ENCODE data around the gene CD47. TPM values are rescaled to one million over a fixed set of nuclear protein-coding genes. Genes with fewer than 3 reads are reported as not detected.

The CD47 gene
- total RNA-seq, 1 donor from 2014 or later: 34.4 TPM

DNA sequence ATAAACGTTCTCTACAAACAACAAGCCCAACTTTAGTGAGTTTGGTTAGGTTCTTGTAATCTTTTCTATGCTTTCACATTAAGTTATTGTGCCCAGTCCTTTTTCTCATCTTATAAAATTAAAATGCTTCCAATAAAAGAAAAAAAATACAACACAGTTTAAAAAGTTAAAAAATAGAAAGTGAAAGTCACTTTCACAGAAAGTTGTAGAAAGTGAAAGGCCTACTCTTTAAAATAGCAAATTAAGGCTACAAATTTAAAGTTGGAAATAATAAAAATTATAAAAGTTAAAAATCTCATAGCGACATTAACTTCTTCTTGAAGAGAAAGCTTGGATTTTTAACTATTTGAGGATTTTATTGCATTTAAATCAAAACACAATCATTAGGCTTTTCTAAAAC, 35.9 kb downstream of the CD47 start:
- Histone ChIP-seq H3K9me3 (ENCODE audit: insufficient read depth, low read depth, low read length) (no peaks in the 10 kb centered on the region), H3K4me3 (ENCODE audit: insufficient read depth, low read depth, low read length) (no peak overlapping the region), H3K27me3 (ENCODE audit: insufficient read depth, low read length) (no peaks in the 10 kb centered on the region), H3K36me3 (ENCODE audit: insufficient read depth, low read length) (no peaks in the 10 kb centered on the region), H3K79me2 (ENCODE audit: insufficient read depth, low read length) (no peaks in the 10 kb centered on the region), H3K27ac (ENCODE audit: low read depth, low read length) (no peak overlapping the region), H3K4me1 (ENCODE audit: insufficient read depth, low read length) (peaks cover 3% of the 10 kb centered on the region), H4K20me1 (ENCODE audit: insufficient read depth, low read length) (no peaks in the 10 kb centered on the region), H3K9ac (ENCODE audit: low read length) (no peak overlapping the region), H2AFZ (ENCODE audit: low read depth, low read length) (no peak overlapping the region), H3K4me2 (ENCODE audit: low read length) (no peak overlapping the region)
- Mint-ChIP-seq H3K4me3 (ENCODE audit: unreplicated experiment) (no peak overlapping the region), H3K27ac (ENCODE audit: unreplicated experiment) (no peak overlapping the region), H3K4me1 (ENCODE audit: low read depth, unreplicated experiment) (peaks cover 6% of the 10 kb centered on the region), H3K27me3 (ENCODE audit: low read depth, unreplicated experiment) (no peaks in the 10 kb centered on the region), H3K9me3 (ENCODE audit: unreplicated experiment) (peaks cover 3% of the 10 kb centered on the region), H3K36me3 (ENCODE audit: low read depth, unreplicated experiment) (peaks cover 8% of the 10 kb centered on the region)
- FAIRE-seq (no peak), DNase-seq (ENCODE audit: low read depth) (no peak)
- TF ChIP-seq, protein P1, sequence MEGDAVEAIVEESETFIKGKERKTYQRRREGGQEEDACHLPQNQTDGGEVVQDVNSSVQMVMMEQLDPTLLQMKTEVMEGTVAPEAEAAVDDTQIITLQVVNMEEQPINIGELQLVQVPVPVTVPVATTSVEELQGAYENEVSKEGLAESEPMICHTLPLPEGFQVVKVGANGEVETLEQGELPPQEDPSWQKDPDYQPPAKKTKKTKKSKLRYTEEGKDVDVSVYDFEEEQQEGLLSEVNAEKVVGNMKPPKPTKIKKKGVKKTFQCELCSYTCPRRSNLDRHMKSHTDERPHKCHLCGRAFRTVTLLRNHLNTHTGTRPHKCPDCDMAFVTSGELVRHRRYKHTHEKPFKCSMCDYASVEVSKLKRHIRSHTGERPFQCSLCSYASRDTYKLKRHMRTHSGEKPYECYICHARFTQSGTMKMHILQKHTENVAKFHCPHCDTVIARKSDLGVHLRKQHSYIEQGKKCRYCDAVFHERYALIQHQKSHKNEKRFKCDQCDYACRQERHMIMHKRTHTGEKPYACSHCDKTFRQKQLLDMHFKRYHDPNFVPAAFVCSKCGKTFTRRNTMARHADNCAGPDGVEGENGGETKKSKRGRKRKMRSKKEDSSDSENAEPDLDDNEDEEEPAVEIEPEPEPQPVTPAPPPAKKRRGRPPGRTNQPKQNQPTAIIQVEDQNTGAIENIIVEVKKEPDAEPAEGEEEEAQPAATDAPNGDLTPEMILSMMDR (IDR thresholded peaks at IDR 0.05; ENCODE audit: insufficient read depth, low read depth, low read length): no peak
- no peak for TF ChIP-seq EZH2 (IDR thresholded peaks at IDR 0.05; ENCODE audit: insufficient read depth, low read length)

DNA sequence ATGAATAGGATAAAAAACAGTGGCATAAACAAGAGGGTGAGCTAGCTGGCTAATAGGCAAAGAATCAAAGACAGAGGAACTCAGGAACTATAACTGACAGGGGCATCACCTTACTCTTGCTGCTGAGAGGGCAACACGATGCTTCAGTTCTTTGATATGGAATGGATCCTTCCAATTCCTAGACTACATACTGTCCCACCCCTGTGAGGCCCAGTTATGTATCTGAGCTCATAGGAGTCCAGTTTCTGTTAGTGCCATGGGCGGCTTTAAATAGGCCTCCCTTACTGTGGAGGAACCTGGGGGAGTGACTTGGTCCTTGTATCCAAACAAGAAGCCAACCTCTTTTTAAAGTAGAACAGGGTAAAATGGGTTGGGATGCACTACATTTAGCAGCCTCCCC, 37.3 kb downstream of the CD47 start:
- H3K4me1 ChIP-seq (ENCODE audit: insufficient read depth, low read length): peaks cover 3% of the 10 kb centered on the region
- Mint-ChIP-seq H3K27me3 (ENCODE audit: low read depth, unreplicated experiment) (no peaks in the 10 kb centered on the region), H3K4me3 (ENCODE audit: unreplicated experiment) (no peak overlapping the region), H3K4me1 (ENCODE audit: low read depth, unreplicated experiment) (peaks cover 6% of the 10 kb centered on the region), H3K9me3 (ENCODE audit: unreplicated experiment) (peaks cover 3% of the 10 kb centered on the region), H3K36me3 (ENCODE audit: low read depth, unreplicated experiment) (peaks cover 8% of the 10 kb centered on the region), H3K27ac (ENCODE audit: unreplicated experiment) (no peak overlapping the region)
- TF ChIP-seq EZH2 (IDR thresholded peaks at IDR 0.05; ENCODE audit: insufficient read depth, low read length): no peak
- TF ChIP-seq, protein P1 (IDR thresholded peaks at IDR 0.05; ENCODE audit: insufficient read depth, low read depth, low read length): no peak
- no peak for DNase-seq (ENCODE audit: low read depth)
- H3K79me2 ChIP-seq (ENCODE audit: insufficient read depth, low read length): no peaks in the 10 kb centered on the region
- no peaks in the 10 kb centered on the region for H3K9me3 ChIP-seq (ENCODE audit: insufficient read depth, low read depth, low read length)
- no peaks in the 10 kb centered on the region for H4K20me1 ChIP-seq (ENCODE audit: insufficient read depth, low read length)
- FAIRE-seq: no peak
- H3K4me2 ChIP-seq (ENCODE audit: low read length): no peak overlapping the region
- no peak overlapping the region for H2AFZ ChIP-seq (ENCODE audit: low read depth, low read length)
- H3K4me3 ChIP-seq (ENCODE audit: insufficient read depth, low read depth, low read length): no peak overlapping the region
- no peak overlapping the region for H3K9ac ChIP-seq (ENCODE audit: low read length)
- H3K36me3 ChIP-seq (ENCODE audit: insufficient read depth, low read length): no peaks in the 10 kb centered on the region
- no peak overlapping the region for H3K27ac ChIP-seq (ENCODE audit: low read depth, low read length)
- H3K27me3 ChIP-seq (ENCODE audit: insufficient read depth, low read length): no peaks in the 10 kb centered on the region

DNA sequence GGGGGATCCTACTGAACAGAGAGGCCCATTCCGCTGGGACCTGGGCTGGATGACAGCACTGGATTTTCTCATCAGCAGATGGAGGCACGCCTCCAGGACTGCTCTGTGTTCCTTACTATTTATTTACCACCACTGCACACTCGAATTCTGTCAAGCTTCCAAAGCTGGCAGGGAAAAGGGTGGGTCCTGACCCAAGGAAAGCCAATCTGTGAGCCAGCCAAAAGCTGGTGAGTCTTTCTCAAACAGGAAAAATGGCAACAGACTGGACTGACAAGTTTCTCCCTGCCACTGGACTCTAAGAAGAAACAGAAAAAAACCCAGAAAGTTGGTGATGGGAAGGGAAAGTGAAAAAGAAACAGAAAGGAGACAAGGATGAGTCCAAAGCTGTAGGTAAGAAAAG, 37.8 kb downstream of the CD47 start:
- Histone ChIP-seq H3K27ac (ENCODE audit: low read depth, low read length) (no peak overlapping the region), H3K4me2 (ENCODE audit: low read length) (no peak overlapping the region), H3K9ac (ENCODE audit: low read length) (no peak overlapping the region), H3K9me3 (ENCODE audit: insufficient read depth, low read depth, low read length) (no peaks in the 10 kb centered on the region), H3K4me3 (ENCODE audit: insufficient read depth, low read depth, low read length) (no peak overlapping the region), H2AFZ (ENCODE audit: low read depth, low read length) (no peak overlapping the region), H3K4me1 (ENCODE audit: insufficient read depth, low read length) (peaks cover 3% of the 10 kb centered on the region), H4K20me1 (ENCODE audit: insufficient read depth, low read length) (no peaks in the 10 kb centered on the region), H3K36me3 (ENCODE audit: insufficient read depth, low read length) (no peaks in the 10 kb centered on the region), H3K79me2 (ENCODE audit: insufficient read depth, low read length) (no peaks in the 10 kb centered on the region), H3K27me3 (ENCODE audit: insufficient read depth, low read length) (no peaks in the 10 kb centered on the region)
- H3K36me3 Mint-ChIP-seq (ENCODE audit: low read depth, unreplicated experiment): peaks cover 5% of the 10 kb centered on the region
- H3K9me3 Mint-ChIP-seq (ENCODE audit: unreplicated experiment): peaks cover 3% of the 10 kb centered on the region
- H3K27ac Mint-ChIP-seq (ENCODE audit: unreplicated experiment): no peak overlapping the region
- H3K4me3 Mint-ChIP-seq (ENCODE audit: unreplicated experiment): no peak overlapping the region
- FAIRE-seq (no peak), DNase-seq (ENCODE audit: low read depth) (no peak)
- H3K4me1 Mint-ChIP-seq (ENCODE audit: low read depth, unreplicated experiment): peaks cover 6% of the 10 kb centered on the region
- TF ChIP-seq, protein P1 (IDR thresholded peaks at IDR 0.05; ENCODE audit: insufficient read depth, low read depth, low read length): no peak
- no peak for TF ChIP-seq EZH2 (IDR thresholded peaks at IDR 0.05; ENCODE audit: insufficient read depth, low read length)
- no peaks in the 10 kb centered on the region for H3K27me3 Mint-ChIP-seq (ENCODE audit: low read depth, unreplicated experiment)

All from astrocyte (in vitro differentiated cells and primary cell).